DOHH2 (cell line): ENCODE results near the gene CNKSR3.

Experiments used
- H3F3A ChIP-seq: fragments of 200-600 bp; sonication (generic), shearing (Covaris generic); 2 replicates; pipeline ENCODE4 v1.6.0; 2016; ENCODE audit warnings: antibody characterized with exemption, mild to moderate bottlenecking; ENCODE audit not compliant: control insufficient read depth, insufficient read depth
- H3K27ac ChIP-seq: fragments of 200-600 bp; sonication (generic); 2 replicates; pipeline ENCODE4 v1.5.1; 2014; ENCODE audit warnings: low read depth, mild to moderate bottlenecking, low read length, moderate library complexity
- H3K27me3 ChIP-seq: fragments of 200-600 bp; sonication (generic); 2 replicates; pipeline ENCODE4 v1.6.1; 2014; ENCODE audit warnings: mild to moderate bottlenecking, low read length, mixed read lengths; ENCODE audit not compliant: control insufficient read depth
- H3K36me3 ChIP-seq: fragments of 200-600 bp; sonication (generic); 2 replicates; pipeline ENCODE4 v1.6.1; 2014; ENCODE audit warnings: mild to moderate bottlenecking, low read length, moderate library complexity, mixed read lengths; ENCODE audit not compliant: control insufficient read depth
- H3K4me1 ChIP-seq: fragments of 200-600 bp; sonication (generic); 2 replicates; pipeline ENCODE4 v1.6.1; 2014; ENCODE audit warnings: mild to moderate bottlenecking, low read length, mixed read lengths; ENCODE audit not compliant: control insufficient read depth
- H3K4me2 ChIP-seq: fragments of 200-600 bp; sonication (generic); 2 replicates; pipeline ENCODE4 v1.6.0; 2014; ENCODE audit warnings: mild to moderate bottlenecking, low read length, moderate library complexity
- H3K4me3 ChIP-seq: fragments of 200-600 bp; sonication (generic); 2 replicates; pipeline ENCODE4 v1.5.1; 2014; ENCODE audit warnings: mild to moderate bottlenecking, low read length, mixed read lengths
- H3K79me2 ChIP-seq: fragments of 200-600 bp; sonication (generic); 2 replicates; pipeline ENCODE4 v1.6.1; 2014; ENCODE audit warnings: mild to moderate bottlenecking, low read length, mixed read lengths; ENCODE audit not compliant: control insufficient read depth
- H3K9me2 ChIP-seq: fragments of 200-600 bp; sonication (generic); replicated peaks from 2 replicates; pipeline ENCODE4 v1.6.1; 2014; ENCODE audit warnings: mild to moderate bottlenecking, low read length, mixed read lengths; ENCODE audit not compliant: control insufficient read depth
- H3K9me3 ChIP-seq: fragments of 200-600 bp; sonication (generic); 2 replicates; pipeline ENCODE4 v1.6.1; 2014; ENCODE audit warnings: antibody characterized with exemption, low read length, mixed read lengths; ENCODE audit not compliant: control insufficient read depth, insufficient read depth
- H4K20me1 ChIP-seq: fragments of 200-600 bp; sonication (generic); 2 replicates; pipeline ENCODE4 v1.6.0; 2014; ENCODE audit warnings: low read depth, mild to moderate bottlenecking, antibody characterized with exemption, low read length, moderate library complexity; ENCODE audit not compliant: control insufficient read depth, insufficient read depth
- EZH2phosphoT487 ChIP-seq: fragments of 200-600 bp; sonication (generic); IDR thresholded peaks from 2 replicates; pipeline ENCODE4 v1.6.1; 2017; ENCODE audit warnings: borderline replicate concordance, mild to moderate bottlenecking, antibody characterized with exemption, low read length, moderate library complexity, mixed read lengths
- TF ChIP-seq, protein P1 (sequence below): fragments of 200-600 bp; sonication (generic); IDR thresholded peaks from one replicate; pipeline ENCODE4 v1.5.1; 2014; ENCODE audit warnings: antibody characterized with exemption, mild to moderate bottlenecking, low read depth, low read length; ENCODE audit not compliant: poor library complexity, severe bottlenecking

Gene CNKSR3

GRCh38 chr6:154353626-154354025 is 156.9 kb downstream of the CNKSR3 start:
- no peak overlapping the region for H3K4me3 ChIP-seq
- no peaks in the 10 kb centered on the region for H3K79me2 ChIP-seq
- H4K20me1 ChIP-seq = no peaks in the 10 kb centered on the region
- no peak overlapping the region for H3K4me2 ChIP-seq
- no peaks in the 10 kb centered on the region for H3K9me2 ChIP-seq
- H3K36me3 ChIP-seq = no peaks in the 10 kb centered on the region
- no peaks in the 10 kb centered on the region for H3K9me3 ChIP-seq
- H3K27ac ChIP-seq = no peak overlapping the region
- H3K4me1 ChIP-seq = peaks cover 9% of the 10 kb centered on the region
- no peaks in the 10 kb centered on the region for H3F3A ChIP-seq
- H3K27me3 ChIP-seq = no peaks in the 10 kb centered on the region; the same call in 1 of the 2 replicates
- TF ChIP-seq, protein P1, sequence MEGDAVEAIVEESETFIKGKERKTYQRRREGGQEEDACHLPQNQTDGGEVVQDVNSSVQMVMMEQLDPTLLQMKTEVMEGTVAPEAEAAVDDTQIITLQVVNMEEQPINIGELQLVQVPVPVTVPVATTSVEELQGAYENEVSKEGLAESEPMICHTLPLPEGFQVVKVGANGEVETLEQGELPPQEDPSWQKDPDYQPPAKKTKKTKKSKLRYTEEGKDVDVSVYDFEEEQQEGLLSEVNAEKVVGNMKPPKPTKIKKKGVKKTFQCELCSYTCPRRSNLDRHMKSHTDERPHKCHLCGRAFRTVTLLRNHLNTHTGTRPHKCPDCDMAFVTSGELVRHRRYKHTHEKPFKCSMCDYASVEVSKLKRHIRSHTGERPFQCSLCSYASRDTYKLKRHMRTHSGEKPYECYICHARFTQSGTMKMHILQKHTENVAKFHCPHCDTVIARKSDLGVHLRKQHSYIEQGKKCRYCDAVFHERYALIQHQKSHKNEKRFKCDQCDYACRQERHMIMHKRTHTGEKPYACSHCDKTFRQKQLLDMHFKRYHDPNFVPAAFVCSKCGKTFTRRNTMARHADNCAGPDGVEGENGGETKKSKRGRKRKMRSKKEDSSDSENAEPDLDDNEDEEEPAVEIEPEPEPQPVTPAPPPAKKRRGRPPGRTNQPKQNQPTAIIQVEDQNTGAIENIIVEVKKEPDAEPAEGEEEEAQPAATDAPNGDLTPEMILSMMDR = no peak

GRCh38 chr6:154352898-154353585 is 157.4 kb downstream of the CNKSR3 start:
- no peaks in the 10 kb centered on the region for H4K20me1 ChIP-seq
- no peaks in the 10 kb centered on the region for H3F3A ChIP-seq
- no peak overlapping the region for H3K27ac ChIP-seq
- peaks cover 9% of the 10 kb centered on the region for H3K4me1 ChIP-seq
- TF ChIP-seq, protein P1 = no peak
- no peak for TF ChIP-seq EZH2phosphoT487
- no peaks in the 10 kb centered on the region for H3K9me2 ChIP-seq
- no peaks in the 10 kb centered on the region; the same call in 1 of the 2 replicates for H3K27me3 ChIP-seq
- H3K4me3 ChIP-seq = no peak overlapping the region
- no peaks in the 10 kb centered on the region for H3K9me3 ChIP-seq
- no peak overlapping the region for H3K4me2 ChIP-seq
- H3K36me3 ChIP-seq = no peaks in the 10 kb centered on the region
- H3K79me2 ChIP-seq = no peaks in the 10 kb centered on the region

- no peaks in the 10 kb centered on the region; the same call in 1 of the 2 replicates for H3K27me3 ChIP-seq
- H3K9me2 ChIP-seq = no peaks in the 10 kb centered on the region
- TF ChIP-seq, protein P1 = no peak
- no peak for TF ChIP-seq EZH2phosphoT487
- peaks cover 4% of the 10 kb centered on the region; the same call in 1 of the 2 replicates for H3K9me3 ChIP-seq
- H3K4me2 ChIP-seq = no peak overlapping the region
- no peaks in the 10 kb centered on the region for H3K4me1 ChIP-seq
- no peaks in the 10 kb centered on the region for H3F3A ChIP-seq
- no peaks in the 10 kb centered on the region for H3K79me2 ChIP-seq
- no peak overlapping the region for H3K4me3 ChIP-seq
- H4K20me1 ChIP-seq = no peaks in the 10 kb centered on the region
- H3K36me3 ChIP-seq = no peaks in the 10 kb centered on the region
- no peak overlapping the region for H3K27ac ChIP-seq
Measured at GRCh38 chr6:154350293-154350692, 160.2 kb downstream of the CNKSR3 start.
